ENCODE results near the gene NLGN3. TPM values are rescaled to one million over a fixed set of nuclear protein-coding genes. Genes with fewer than 3 reads are reported as not detected.

Gene NLGN3
- total RNA-seq, 4 donors from 2014 or later: 0.21 to 0.52 (median 0.43) TPM

- no peak for DNase-seq (ENCODE audit: low spot score in 2 of 2)
- H3K4me3 ChIP-seq (ENCODE audit: low read depth, poor library complexity, severe bottlenecking): no peak overlapping the region
- intact Hi-C loops (cut with DNase I; ENCODE audit: low total_unique reads): no loop called here
- WGBS, 2 donors: 93 to 98% methylated on average over 7 to 8 of the region's 8 CpGs
- TF ChIP-seq POLR2A (IDR thresholded peaks at IDR 0.05) (no peak), CTCF (IDR thresholded peaks at IDR 0.05) (no peak)
Measured at GRCh38 chrX:71168134-71168533, 23.5 kb downstream of the NLGN3 start.

- intact Hi-C loops (cut with DNase I; ENCODE audit: low total_unique reads): no loop called here
- TF ChIP-seq CTCF (IDR thresholded peaks at IDR 0.05) (no peak), POLR2A (IDR thresholded peaks at IDR 0.05) (no peak)
- no peak overlapping the region for H3K4me3 ChIP-seq (ENCODE audit: low read depth, poor library complexity, severe bottlenecking)
- no peak for DNase-seq (ENCODE audit: low spot score in 2 of 2)
- 86 to 90% methylated on average over 16 to 22 of the region's 22 CpGs for WGBS, 2 donors
Measured at GRCh38 chrX:71169586-71169985, 24.9 kb downstream of the NLGN3 start.

- H3K4me3 ChIP-seq (ENCODE audit: low read depth, poor library complexity, severe bottlenecking): no peak overlapping the region
- WGBS, 2 donors: 71 to 91% methylated on average over 5 of the region's 5 CpGs
- intact Hi-C loops (cut with DNase I; ENCODE audit: low total_unique reads): no loop called here
- DNase-seq (ENCODE audit: low spot score in 2 of 2): no peak
- no peak for TF ChIP-seq POLR2A (IDR thresholded peaks at IDR 0.05)
- TF ChIP-seq CTCF (IDR thresholded peaks at IDR 0.05): no peak
Measured at GRCh38 chrX:71170660-71171059, 26.0 kb downstream of the NLGN3 start.

- WGBS, 2 donors: 57 to 73% methylated on average over 11 to 12 of the region's 12 CpGs
- intact Hi-C loops (cut with DNase I; ENCODE audit: low total_unique reads): no loop called here
- DNase-seq (ENCODE audit: low spot score in 2 of 2): no peak
- no peak overlapping the region for H3K4me3 ChIP-seq (ENCODE audit: low read depth, poor library complexity, severe bottlenecking)
- TF ChIP-seq CTCF (IDR thresholded peaks at IDR 0.05): no peak
- no peak for TF ChIP-seq POLR2A (IDR thresholded peaks at IDR 0.05)
Measured at GRCh38 chrX:71171110-71171801, 26.6 kb downstream of the NLGN3 start.

- TF ChIP-seq POLR2A (IDR thresholded peaks at IDR 0.05) (no peak), CTCF (IDR thresholded peaks at IDR 0.05) (no peak)
- H3K4me3 ChIP-seq (ENCODE audit: low read depth, poor library complexity, severe bottlenecking): no peak overlapping the region
- WGBS, 2 donors: 67 to 80% methylated on average over 2 of the region's 2 CpGs
- intact Hi-C loops (cut with DNase I; ENCODE audit: low total_unique reads): no loop called here
- DNase-seq (ENCODE audit: low spot score in 2 of 2): no peak
Measured at GRCh38 chrX:71173440-71173839, 28.8 kb downstream of the NLGN3 start.

- WGBS, 2 donors: 81 to 82% methylated on average over 1 of the region's 1 CpG
- intact Hi-C loops (cut with DNase I; ENCODE audit: low total_unique reads): no loop called here
- TF ChIP-seq CTCF (IDR thresholded peaks at IDR 0.05): no peak
- TF ChIP-seq POLR2A (IDR thresholded peaks at IDR 0.05): no peak
Measured at GRCh38 chrX:71174795-71175194, 30.2 kb downstream of the NLGN3 start.

More at GRCh38 chrX:71174795-71175194, 30.2 kb downstream of the NLGN3 start:
- H3K4me3 ChIP-seq (ENCODE audit: low read depth, poor library complexity, severe bottlenecking): no peak overlapping the region
- DNase-seq (ENCODE audit: low spot score in 2 of 2): no peak

Measured in lower leg skin (tissue), 4 donors.